HG02840 (cell line): Measurements from ENCODE around the gene NDUFB7.
"Not testable (repeated sequence)": the region's sequence is repeated elsewhere in the genome, so short reads cannot be mapped to it uniquely, and the experiment has no call there.

Experiments used
- ATAC-seq: cut with Tn5 transposase; IDR thresholded peaks from one replicate; pipeline ENCODE4 v1.9.1; 2021; ENCODE audit warnings: mild to moderate bottlenecking, moderate library complexity, moderate number of reproducible peaks; ENCODE audit not compliant: unreplicated experiment, low FRiP score

NDUFB7 gene

GRCh38 chr19:14571695-14572490 is at the start of gene NDUFB7:
NDUFB7 (minus strand) TSS chr19:14572066; CDS start chr19:14572000, 66 bp downstream.
- peak; percentile 83 for ATAC-seq

- ATAC-seq: no peak
Measured at GRCh38 chr19:14619404-14619803, 47.5 kb upstream of the NDUFB7 start.

GRCh38 chr19:14616407-14616806 is 44.5 kb upstream of the NDUFB7 start:
- no peak for ATAC-seq

- ATAC-seq: no peak
Measured at GRCh38 chr19:14615623-14616022, 43.8 kb upstream of the NDUFB7 start.

GRCh38 chr19:14614099-14614412 is 42.2 kb upstream of the NDUFB7 start:
- ATAC-seq: no peak

- ATAC-seq: not testable (repeated sequence)
Measured at GRCh38 chr19:14613399-14614098, 41.7 kb upstream of the NDUFB7 start.

GRCh38 chr19:14612657-14613056 is 40.8 kb upstream of the NDUFB7 start:
- ATAC-seq: no peak

GRCh38 chr19:14612242-14612641 is 40.4 kb upstream of the NDUFB7 start:
- ATAC-seq: not testable (repeated sequence)

- no peak for ATAC-seq
Measured at GRCh38 chr19:14611051-14611450, 39.2 kb upstream of the NDUFB7 start.

- no peak for ATAC-seq
Measured at GRCh38 chr19:14606627-14607026, 34.8 kb upstream of the NDUFB7 start.

- peak; percentile 60 for ATAC-seq
Measured at GRCh38 chr19:14603990-14604387, 32.1 kb upstream of the NDUFB7 start.

- no peak for ATAC-seq
Measured at GRCh38 chr19:14599548-14600147, 27.8 kb upstream of the NDUFB7 start.

GRCh38 chr19:14595558-14595957 is 23.7 kb upstream of the NDUFB7 start:
- ATAC-seq: no peak

GRCh38 chr19:14589433-14589832 is 17.6 kb upstream of the NDUFB7 start:
- ATAC-seq: not testable (repeated sequence)

GRCh38 chr19:14585187-14585586 is 13.3 kb upstream of the NDUFB7 start:
- ATAC-seq: peak; percentile 50

GRCh38 chr19:14584372-14584771 is 12.5 kb upstream of the NDUFB7 start:
- ATAC-seq: not testable (repeated sequence)

GRCh38 chr19:14582894-14583340 is 11.1 kb upstream of the NDUFB7 start, which contains the start of gene CLEC17A:
CLEC17A (plus strand) TSS chr19:14583084; CDS start chr19:14583161, 77 bp downstream.
- ATAC-seq: no peak

GRCh38 chr19:14580623-14581237 is 8.9 kb upstream of the NDUFB7 start:
- ATAC-seq: no peak

- no peak for ATAC-seq
Measured at GRCh38 chr19:14577885-14578427, 6.1 kb upstream of the NDUFB7 start.

GRCh38 chr19:14577264-14577663 is 5.4 kb upstream of the NDUFB7 start:
- ATAC-seq: no peak

- ATAC-seq: no peak
Measured at GRCh38 chr19:14576363-14576762, 4.5 kb upstream of the NDUFB7 start.
